GM12801 (cell line): ENCODE measurements around the gene TCFL5.

Experiments used
- CTCF ChIP-seq: IDR thresholded peaks from one replicate; pipeline ENCODE4 v1.5.1; 2011; ENCODE audit warnings: control low read depth; ENCODE audit not compliant: insufficient read length; ENCODE audit errors: extremely low read depth

TCFL5 gene

GRCh38 chr20:62843656-62844055 lies 18.0 kb downstream of the TCFL5 start:
- no peak for TF ChIP-seq CTCF

GRCh38 chr20:62841705-62842212 lies 19.9 kb downstream of the TCFL5 start:
- no peak for TF ChIP-seq CTCF

GRCh38 chr20:62840244-62841197 lies 21.1 kb downstream of the TCFL5 start:
- no peak for TF ChIP-seq CTCF

GRCh38 chr20:62839816-62840215 lies 21.8 kb downstream of the TCFL5 start:
- no peak for TF ChIP-seq CTCF

GRCh38 chr20:62839261-62839660 lies 22.4 kb downstream of the TCFL5 start:
- TF ChIP-seq CTCF = no peak

- TF ChIP-seq CTCF = no peak
Measured at GRCh38 chr20:62838128-62838891, 23.3 kb downstream of the TCFL5 start.

GRCh38 chr20:62837790-62838127 lies 23.9 kb downstream of the TCFL5 start:
- TF ChIP-seq CTCF = no peak
